LoVo (cell line): ENCODE results near the gene CUBN.

Experiments used
- DNase-seq: peaks from one replicate; pipeline ENCODE4 v3.0.0-alpha.2; 2016; ENCODE audit warnings: low spot score

The CUBN gene

GRCh38 chr10:16987976-16988610 lies 141.5 kb downstream of the CUBN start:
- DNase-seq = no peak

- DNase-seq = no peak
Measured at GRCh38 chr10:16987206-16987621, 142.4 kb downstream of the CUBN start.

- no peak for DNase-seq
Measured at GRCh38 chr10:16986406-16987205, 143.0 kb downstream of the CUBN start.

- no peak for DNase-seq
Measured at GRCh38 chr10:16986082-16986405, 143.6 kb downstream of the CUBN start.

GRCh38 chr10:16984242-16984641 lies 145.4 kb downstream of the CUBN start:
- DNase-seq = no peak

- no peak for DNase-seq
Measured at GRCh38 chr10:16976803-16977202, 152.8 kb downstream of the CUBN start.

GRCh38 chr10:16975188-16975587 lies 154.4 kb downstream of the CUBN start:
- DNase-seq = no peak

- DNase-seq = no peak
Measured at GRCh38 chr10:16968416-16969041, 161.1 kb downstream of the CUBN start.

- DNase-seq = no peak
Measured at GRCh38 chr10:16967866-16968415, 161.7 kb downstream of the CUBN start.

- no peak for DNase-seq
Measured at GRCh38 chr10:16966991-16967865, 162.4 kb downstream of the CUBN start.

- peak; percentile 42 for DNase-seq
Measured at GRCh38 chr10:16965740-16966447, 163.7 kb downstream of the CUBN start.

GRCh38 chr10:16965344-16965616 lies 164.3 kb downstream of the CUBN start:
- DNase-seq = no peak

GRCh38 chr10:16964576-16965343 lies 164.9 kb downstream of the CUBN start:
- DNase-seq = no peak

GRCh38 chr10:16960551-16960950 lies 169.1 kb downstream of the CUBN start:
- no peak for DNase-seq

- DNase-seq = no peak
Measured at GRCh38 chr10:16957038-16957437, 172.6 kb downstream of the CUBN start.

GRCh38 chr10:16954280-16955030 lies 175.2 kb downstream of the CUBN start:
- DNase-seq = no peak

- no peak for DNase-seq
Measured at GRCh38 chr10:16953270-16953669, 176.3 kb downstream of the CUBN start.

GRCh38 chr10:16952610-16953009 lies 177.0 kb downstream of the CUBN start:
- no peak for DNase-seq

GRCh38 chr10:16952080-16952479 lies 177.5 kb downstream of the CUBN start:
- no peak for DNase-seq
